PC-9 (cell line): ENCODE measurements around the gene SLC25A24. TPM values are rescaled to one million over a fixed set of nuclear protein-coding genes. Genes with fewer than 3 reads are reported as not detected.

ENCODE experiments used
- BruUV-seq: library from RNA; stranded (reverse); fragments of 400-500 nt; replicated peaks from 2 replicates; lab custom pipeline; 2021; lab: Mats Ljungman, UMichigan
- CTCF ChIA-PET: fragments of 300-600 bp; sonication (Branson Sonifier 250); formaldehyde crosslinking; loops from one replicate; lab custom pipeline; 2022; ENCODE audit warnings: antibody characterized with exemption; lab: Charles Lee
- POLR2A ChIA-PET: fragments of 300-600 bp; sonication (Branson Sonifier 250); formaldehyde crosslinking; loops from one replicate; lab custom pipeline; 2022; ENCODE audit warnings: antibody characterized with exemption; ENCODE audit not compliant: unreplicated experiment; lab: Charles Lee
- DNase-seq, 2 experiments: peaks; one replicate each; pipeline versions ENCODE4 v3.0.0 to v3.0.0-alpha.2; 2015 to 2022; ENCODE audit warnings: mixed read lengths in 1 of 2
- H2AFZ ChIP-seq: fragments of 200-600 bp; sonication (generic); 2 replicates; pipeline ENCODE4 v1.8.1; 2017; ENCODE audit warnings: antibody characterized with exemption
- H3F3A ChIP-seq: fragments of 200-600 bp; sonication (generic); 2 replicates; pipeline ENCODE4 v1.8.1; 2017; ENCODE audit warnings: antibody characterized with exemption, mild to moderate bottlenecking, low read depth; ENCODE audit not compliant: insufficient read depth
- H3K27ac ChIP-seq: fragments of 200-600 bp; sonication (generic); 2 replicates; pipeline ENCODE4 v1.6.1; 2016; ENCODE audit warnings: mixed run types
- H3K27me3 ChIP-seq: fragments of 200-600 bp; sonication (generic); 2 replicates; pipeline ENCODE4 v1.6.1; 2016; ENCODE audit warnings: low read depth, mixed run types; ENCODE audit not compliant: insufficient read depth
- H3K36me3 ChIP-seq: fragments of 200-600 bp; sonication (generic); 2 replicates; pipeline ENCODE4 v1.6.1; 2016; ENCODE audit warnings: low read depth, mixed run types
- H3K4me1 ChIP-seq: fragments of 200-600 bp; sonication (generic); replicated peaks from 2 replicates; pipeline ENCODE4 v1.6.1; 2016; ENCODE audit warnings: mixed run types; ENCODE audit not compliant: insufficient read depth
- H3K4me2 ChIP-seq: fragments of 200-600 bp; sonication (generic); 2 replicates; pipeline ENCODE4 v1.6.1; 2017; ENCODE audit warnings: mixed run types
- H3K4me3 ChIP-seq: fragments of 200-600 bp; sonication (generic); 2 replicates; pipeline ENCODE4 v1.6.1; 2016; ENCODE audit warnings: mixed run types
- H3K79me2 ChIP-seq: fragments of 200-600 bp; sonication (generic); 2 replicates; pipeline ENCODE4 v1.6.1; 2017; ENCODE audit warnings: low read depth, mixed run types
- H3K9me2 ChIP-seq: fragments of 200-600 bp; sonication (generic); 2 replicates; pipeline ENCODE4 v1.8.1; 2017; ENCODE audit warnings: mild to moderate bottlenecking; ENCODE audit not compliant: insufficient read depth
- H3K9me3 ChIP-seq: fragments of 200-600 bp; sonication (generic); 2 replicates; pipeline ENCODE4 v1.8.1; 2016; ENCODE audit warnings: low read depth; ENCODE audit not compliant: insufficient read depth
- H4K20me1 ChIP-seq: fragments of 200-600 bp; sonication (generic); 2 replicates; pipeline ENCODE4 v1.8.1; 2017; ENCODE audit not compliant: insufficient read depth
- EZH2 ChIP-seq: fragments of 200-600 bp; sonication (generic); IDR thresholded peaks from 2 replicates; pipeline ENCODE4 v1.8.0; 2017; ENCODE audit warnings: antibody characterized with exemption, low read depth
- intact Hi-C: fragments of 100-400 bp; cut with micrococcal nuclease; formaldehyde crosslinking; loops from one replicate; pipeline ENCODE4 v1.10.0; 2022; ENCODE audit not compliant: unreplicated experiment
- total RNA-seq: library from RNA; stranded (reverse); gene quantifications from 2 replicates; pipeline ENCODE4 v1.2.3, GENCODE V29; 2021
- TF ChIP-seq, protein P1 (sequence below): fragments of 200-600 bp; sonication (generic); conservative IDR thresholded peaks from 2 replicates; pipeline ENCODE4 v1.6.1; 2017; ENCODE audit warnings: mixed run types, antibody characterized with exemption, mild to moderate bottlenecking, moderate library complexity

The SLC25A24 gene
- total RNA-seq, 1 experiment from 2014 or later, result 60.5 TPM

DNA sequence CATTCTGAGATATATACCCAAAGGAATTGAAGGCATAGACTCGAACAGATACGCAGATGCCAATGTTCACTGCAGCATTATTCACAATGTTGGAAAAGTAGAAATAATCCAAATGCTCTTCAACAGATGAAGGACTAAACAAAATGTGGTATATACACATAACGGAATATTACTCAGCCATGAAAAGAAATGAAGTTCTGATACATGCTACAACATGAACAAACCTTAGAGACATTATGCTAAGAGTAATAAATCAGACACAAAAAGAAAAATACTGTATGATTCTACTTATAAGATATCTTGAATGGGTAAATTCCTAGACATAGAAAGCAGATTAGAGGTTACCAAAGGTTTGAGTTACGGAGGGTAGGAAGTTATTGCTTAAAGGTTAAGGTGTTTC, 57.9 kb downstream of the SLC25A24 start:
- Histone ChIP-seq H3K9me2 (no peaks in the 10 kb centered on the region), H3K4me3 (no peak overlapping the region), H4K20me1 (no peaks in the 10 kb centered on the region), H3K36me3 (peaks cover 73% of the 10 kb centered on the region), H3K27ac (no peak overlapping the region), H3K79me2 (no peaks in the 10 kb centered on the region), H3F3A (peaks cover 9% of the 10 kb centered on the region; the same call in 1 of the 2 replicates), H3K9me3 (peaks cover 7% of the 10 kb centered on the region; the same call in 1 of the 2 replicates), H3K27me3 (no peaks in the 10 kb centered on the region), H2AFZ (no peak overlapping the region), H3K4me1 (no peaks in the 10 kb centered on the region), H3K4me2 (no peak overlapping the region)
- TF ChIP-seq, protein P1, sequence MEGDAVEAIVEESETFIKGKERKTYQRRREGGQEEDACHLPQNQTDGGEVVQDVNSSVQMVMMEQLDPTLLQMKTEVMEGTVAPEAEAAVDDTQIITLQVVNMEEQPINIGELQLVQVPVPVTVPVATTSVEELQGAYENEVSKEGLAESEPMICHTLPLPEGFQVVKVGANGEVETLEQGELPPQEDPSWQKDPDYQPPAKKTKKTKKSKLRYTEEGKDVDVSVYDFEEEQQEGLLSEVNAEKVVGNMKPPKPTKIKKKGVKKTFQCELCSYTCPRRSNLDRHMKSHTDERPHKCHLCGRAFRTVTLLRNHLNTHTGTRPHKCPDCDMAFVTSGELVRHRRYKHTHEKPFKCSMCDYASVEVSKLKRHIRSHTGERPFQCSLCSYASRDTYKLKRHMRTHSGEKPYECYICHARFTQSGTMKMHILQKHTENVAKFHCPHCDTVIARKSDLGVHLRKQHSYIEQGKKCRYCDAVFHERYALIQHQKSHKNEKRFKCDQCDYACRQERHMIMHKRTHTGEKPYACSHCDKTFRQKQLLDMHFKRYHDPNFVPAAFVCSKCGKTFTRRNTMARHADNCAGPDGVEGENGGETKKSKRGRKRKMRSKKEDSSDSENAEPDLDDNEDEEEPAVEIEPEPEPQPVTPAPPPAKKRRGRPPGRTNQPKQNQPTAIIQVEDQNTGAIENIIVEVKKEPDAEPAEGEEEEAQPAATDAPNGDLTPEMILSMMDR, result no peak
- TF ChIP-seq EZH2, result no peak
- intact Hi-C loops, result loop anchor here (10.0 kb wide), 1 partner anchor 753 kb away; no protein-coding TSS in a partner anchor
- no peak for DNase-seq
- ChIA-PET POLR2A (interaction anchor here (0.6 kb wide), 1 partner anchor 54 kb away, joined by 3 read pairs; no protein-coding TSS in a partner anchor), CTCF (interaction anchor here (0.6 kb wide), 1 partner anchor 755 kb away, joined by 3 read pairs; no protein-coding TSS in a partner anchor)
- no TSS peak for BruUV-seq

DNA sequence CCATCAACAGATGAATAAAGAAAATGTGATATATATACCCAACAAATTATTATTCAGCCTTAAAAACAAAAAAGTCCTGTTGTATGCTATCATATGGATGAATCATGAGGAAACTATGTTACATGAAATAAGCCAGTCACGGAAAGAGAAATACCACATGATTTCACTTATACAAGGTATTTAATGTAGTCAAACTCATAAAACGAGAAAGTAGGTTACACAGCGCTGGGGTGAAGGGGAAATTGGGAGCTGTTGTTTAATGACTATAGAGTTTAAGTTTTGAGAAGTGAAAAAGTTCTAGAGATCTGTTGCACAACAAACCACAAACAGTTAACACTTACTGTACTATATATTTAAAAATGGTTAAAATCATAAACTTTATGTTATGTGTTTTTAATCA, 58.5 kb downstream of the SLC25A24 start:
- H3K4me3 ChIP-seq, result no peak overlapping the region
- no peaks in the 10 kb centered on the region for H3K79me2 ChIP-seq
- no peak overlapping the region for H3K4me2 ChIP-seq
- H3K4me1 ChIP-seq, result no peaks in the 10 kb centered on the region
- no peak overlapping the region for H2AFZ ChIP-seq
- H3F3A ChIP-seq, result peaks cover 9% of the 10 kb centered on the region; the same call in 1 of the 2 replicates
- CTCF ChIA-PET, result no interaction called here
- H3K27ac ChIP-seq, result no peak overlapping the region
- no TSS peak for BruUV-seq
- TF ChIP-seq, protein P1, result no peak
- no peak for DNase-seq
- H3K9me2 ChIP-seq, result no peaks in the 10 kb centered on the region
- H3K36me3 ChIP-seq, result peaks cover 70% of the 10 kb centered on the region
- peaks cover 7% of the 10 kb centered on the region; the same call in 1 of the 2 replicates for H3K9me3 ChIP-seq
- no peaks in the 10 kb centered on the region for H3K27me3 ChIP-seq
- H4K20me1 ChIP-seq, result no peaks in the 10 kb centered on the region
- intact Hi-C loops, result loop anchor here (10.0 kb wide), 1 partner anchor 753 kb away; no protein-coding TSS in a partner anchor
- POLR2A ChIA-PET, result interaction anchor here (0.6 kb wide), 1 partner anchor 53 kb away, joined by 3 read pairs; no protein-coding TSS in a partner anchor

DNA sequence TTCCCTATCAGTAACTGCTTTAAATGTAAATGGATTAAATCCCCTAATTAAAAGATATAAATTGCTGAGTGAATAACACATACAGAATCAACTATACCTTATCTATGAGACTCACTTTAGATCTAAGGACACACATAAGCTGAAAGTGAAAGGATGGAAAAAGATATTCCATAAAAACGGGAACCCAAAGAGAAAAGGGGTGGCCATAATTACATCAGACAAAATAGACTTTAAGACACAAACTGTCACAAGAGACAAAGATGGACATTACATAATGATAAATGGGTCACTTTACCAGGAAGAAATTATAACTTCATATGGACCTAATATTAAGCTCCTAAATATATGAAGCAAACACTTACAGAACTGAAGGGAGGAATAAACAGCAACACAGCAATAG, 59.2 kb downstream of the SLC25A24 start:
- Histone ChIP-seq H3K4me2 (no peak overlapping the region), H3K36me3 (peaks cover 63% of the 10 kb centered on the region), H3K27ac (no peak overlapping the region), H3F3A (peaks cover 9% of the 10 kb centered on the region; the same call in 1 of the 2 replicates), H3K79me2 (no peaks in the 10 kb centered on the region), H2AFZ (no peak overlapping the region), H3K9me3 (peaks cover 7% of the 10 kb centered on the region; the same call in 1 of the 2 replicates), H4K20me1 (no peaks in the 10 kb centered on the region), H3K4me3 (no peak overlapping the region), H3K9me2 (no peaks in the 10 kb centered on the region), H3K4me1 (no peaks in the 10 kb centered on the region), H3K27me3 (no peaks in the 10 kb centered on the region)
- CTCF ChIA-PET, result interaction anchor here (0.7 kb wide), 1 partner anchor 419 kb away, joined by 3 read pairs; the partner anchor contains the start of gene EEIG2
- TF ChIP-seq EZH2, result no peak
- TF ChIP-seq, protein P1, result no peak
- POLR2A ChIA-PET, result no interaction called here
- intact Hi-C loops, result loop anchor here (10.0 kb wide), 1 partner anchor 754 kb away; no protein-coding TSS in a partner anchor
- no TSS peak for BruUV-seq
- no peak for DNase-seq
